ENCODE measurements around the gene EHF. TPM values are rescaled to one million over a fixed set of nuclear protein-coding genes. Genes with fewer than 3 reads are reported as not detected.

The EHF gene
- total and polyA plus RNA-seq, 2 of the 13 experiments (the other 11 are each of a cell fraction or from before 2014, with no cell fraction given) = 0.04 to 0.46 TPM

DNA sequence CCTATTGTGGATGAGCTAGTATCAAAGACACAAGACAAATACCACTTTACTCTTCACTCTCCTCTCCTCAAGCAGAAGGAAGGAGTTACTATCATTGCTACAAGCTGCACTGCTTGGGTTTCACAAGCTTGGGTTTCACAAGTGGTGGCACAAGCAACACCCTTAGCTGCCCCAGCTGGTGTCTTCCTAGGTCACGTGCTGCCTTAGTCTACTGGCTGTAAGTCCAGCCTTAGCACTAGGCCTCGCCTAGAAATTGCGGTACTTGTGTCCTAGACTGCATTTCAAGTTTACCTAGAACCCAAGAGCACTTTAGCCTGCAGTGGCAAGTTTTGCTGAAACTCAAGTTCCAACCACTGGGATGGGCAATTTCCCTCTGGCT, 86.6 kb downstream of the EHF start (continued):
- TF ChIP-seq, protein P1, sequence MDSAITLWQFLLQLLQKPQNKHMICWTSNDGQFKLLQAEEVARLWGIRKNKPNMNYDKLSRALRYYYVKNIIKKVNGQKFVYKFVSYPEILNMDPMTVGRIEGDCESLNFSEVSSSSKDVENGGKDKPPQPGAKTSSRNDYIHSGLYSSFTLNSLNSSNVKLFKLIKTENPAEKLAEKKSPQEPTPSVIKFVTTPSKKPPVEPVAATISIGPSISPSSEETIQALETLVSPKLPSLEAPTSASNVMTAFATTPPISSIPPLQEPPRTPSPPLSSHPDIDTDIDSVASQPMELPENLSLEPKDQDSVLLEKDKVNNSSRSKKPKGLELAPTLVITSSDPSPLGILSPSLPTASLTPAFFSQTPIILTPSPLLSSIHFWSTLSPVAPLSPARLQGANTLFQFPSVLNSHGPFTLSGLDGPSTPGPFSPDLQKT (CRISPR knock-in tag; IDR thresholded peaks at IDR 0.05; ENCODE audit: borderline replicate concordance) = no peak
- TF ChIP-seq AGO2 (optimal IDR thresholded peaks at IDR 0.05; ENCODE audit: low read depth, low read length) (no peak), TARDBP (CRISPR knock-in tag; IDR thresholded peaks at IDR 0.05) (no peak), KLF15 (CRISPR knock-in tag; IDR thresholded peaks at IDR 0.05; ENCODE audit: borderline replicate concordance) (no peak)

Other genes starting within 250 kb of the EHF start
- 136 and 180 TPM in 2 replicates for gene CAT, start 182.2 kb upstream of the EHF start, total RNA-seq (2016; rRNA removed; fragmentation: Illumina TruSeq; extraction: Trizol)
- gene CAT, start 182.2 kb upstream of the EHF start, polyA plus RNA-seq (2011; rRNA removed) = 73.9 and 107 TPM in 2 replicates
- gene ELF5, start 107.3 kb upstream of the EHF start, total RNA-seq (2016; rRNA removed; fragmentation: Illumina TruSeq; extraction: Trizol) = 2.6 and 2.9 TPM in 2 replicates
- 0.21 and 0.51 TPM in 2 replicates for gene ELF5, start 107.3 kb upstream of the EHF start, polyA plus RNA-seq (2011; rRNA removed)

Measured in HepG2 (cell line).